ENCODE data around the gene WDR20.

GRCh38 chr14:102126807-102127455, 12.8 kb upstream of the WDR20 start:
- TF ChIP-seq CTCF (conservative IDR thresholded peaks at IDR 0.05; ENCODE audit: low read length): no peak
- no peak for TF ChIP-seq EZH2phosphoT487 (IDR thresholded peaks at IDR 0.05; ENCODE audit: borderline replicate concordance, low read depth, low read length)
